Ishikawa (cell line): ENCODE data around the gene PZP.

ENCODE experiments used
- CEBPB ChIP-seq: IDR thresholded peaks from 2 replicates; pipeline ENCODE4 v1.6.1; 2012
- CREB1 ChIP-seq: IDR thresholded peaks from 2 replicates; pipeline ENCODE4 v1.6.1; 2012; ENCODE audit warnings: low read depth
- EGR1 ChIP-seq: IDR thresholded peaks from 2 replicates; pipeline ENCODE4 v1.6.1; 2012
- EP300 ChIP-seq: IDR thresholded peaks from 2 replicates; pipeline ENCODE4 v1.6.1; 2012; ENCODE audit warnings: borderline replicate concordance
- FOXM1 ChIP-seq: IDR thresholded peaks from 2 replicates; pipeline ENCODE4 v1.6.1; 2012; ENCODE audit warnings: low read depth, borderline replicate concordance
- NFIC ChIP-seq: IDR thresholded peaks from 2 replicates; pipeline ENCODE4 v1.6.1; 2012
- RAD21 ChIP-seq: IDR thresholded peaks from 2 replicates; pipeline ENCODE4 v1.6.1; 2012; ENCODE audit warnings: low read depth
- TAF1 ChIP-seq: IDR thresholded peaks from 2 replicates; pipeline ENCODE4 v1.6.1; 2012; ENCODE audit warnings: low read depth, mild to moderate bottlenecking
- TCF12 ChIP-seq: IDR thresholded peaks from 2 replicates; pipeline ENCODE4 v1.6.1; 2012; ENCODE audit warnings: low read depth
- TEAD4 ChIP-seq: IDR thresholded peaks from 2 replicates; pipeline ENCODE4 v1.6.1; 2012
- YY1 ChIP-seq: IDR thresholded peaks from 2 replicates; pipeline ENCODE4 v1.6.1; 2012; ENCODE audit warnings: low read depth
- ZBTB7A ChIP-seq: IDR thresholded peaks from 2 replicates; pipeline ENCODE4 v1.6.1; 2012; ENCODE audit warnings: low read depth
- TF ChIP-seq, protein P1 (sequence below): IDR thresholded peaks from 2 replicates; pipeline ENCODE4 v1.6.1; 2012; ENCODE audit warnings: low read depth, mild to moderate bottlenecking
- TF ChIP-seq, protein P2 (sequence below): IDR thresholded peaks from 2 replicates; pipeline ENCODE4 v1.6.1; 2012
- TF ChIP-seq, protein P3 (sequence below): IDR thresholded peaks from 2 replicates; pipeline ENCODE4 v1.6.1; 2012

PZP gene

DNA sequence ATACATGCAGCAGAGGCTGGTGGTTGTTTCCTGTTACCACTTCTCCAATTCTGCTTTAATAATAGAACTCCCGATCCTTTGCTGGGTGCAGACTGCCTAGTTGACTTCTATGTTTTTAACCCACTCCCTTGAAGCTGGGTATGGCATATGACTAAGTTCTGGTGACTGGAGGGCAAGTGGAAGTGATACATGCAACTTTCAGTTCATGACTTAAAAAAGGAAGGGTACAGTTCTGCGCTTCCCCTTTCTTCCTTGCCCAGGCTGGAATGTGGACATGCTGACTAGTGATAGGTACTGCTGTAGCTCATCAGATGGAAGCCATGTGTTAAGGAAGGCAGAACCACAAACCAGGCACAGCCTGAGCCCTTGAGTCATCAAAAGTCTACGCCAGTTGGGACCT, 90.0 kb downstream of the PZP start:
- TF ChIP-seq EP300 (no peak), TCF12 (no peak), EGR1 (no peak), TEAD4 (no peak), ZBTB7A (no peak)
- TF ChIP-seq, protein P1, sequence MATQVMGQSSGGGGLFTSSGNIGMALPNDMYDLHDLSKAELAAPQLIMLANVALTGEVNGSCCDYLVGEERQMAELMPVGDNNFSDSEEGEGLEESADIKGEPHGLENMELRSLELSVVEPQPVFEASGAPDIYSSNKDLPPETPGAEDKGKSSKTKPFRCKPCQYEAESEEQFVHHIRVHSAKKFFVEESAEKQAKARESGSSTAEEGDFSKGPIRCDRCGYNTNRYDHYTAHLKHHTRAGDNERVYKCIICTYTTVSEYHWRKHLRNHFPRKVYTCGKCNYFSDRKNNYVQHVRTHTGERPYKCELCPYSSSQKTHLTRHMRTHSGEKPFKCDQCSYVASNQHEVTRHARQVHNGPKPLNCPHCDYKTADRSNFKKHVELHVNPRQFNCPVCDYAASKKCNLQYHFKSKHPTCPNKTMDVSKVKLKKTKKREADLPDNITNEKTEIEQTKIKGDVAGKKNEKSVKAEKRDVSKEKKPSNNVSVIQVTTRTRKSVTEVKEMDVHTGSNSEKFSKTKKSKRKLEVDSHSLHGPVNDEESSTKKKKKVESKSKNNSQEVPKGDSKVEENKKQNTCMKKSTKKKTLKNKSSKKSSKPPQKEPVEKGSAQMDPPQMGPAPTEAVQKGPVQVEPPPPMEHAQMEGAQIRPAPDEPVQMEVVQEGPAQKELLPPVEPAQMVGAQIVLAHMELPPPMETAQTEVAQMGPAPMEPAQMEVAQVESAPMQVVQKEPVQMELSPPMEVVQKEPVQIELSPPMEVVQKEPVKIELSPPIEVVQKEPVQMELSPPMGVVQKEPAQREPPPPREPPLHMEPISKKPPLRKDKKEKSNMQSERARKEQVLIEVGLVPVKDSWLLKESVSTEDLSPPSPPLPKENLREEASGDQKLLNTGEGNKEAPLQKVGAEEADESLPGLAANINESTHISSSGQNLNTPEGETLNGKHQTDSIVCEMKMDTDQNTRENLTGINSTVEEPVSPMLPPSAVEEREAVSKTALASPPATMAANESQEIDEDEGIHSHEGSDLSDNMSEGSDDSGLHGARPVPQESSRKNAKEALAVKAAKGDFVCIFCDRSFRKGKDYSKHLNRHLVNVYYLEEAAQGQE = no peak
- TF ChIP-seq, protein P2, sequence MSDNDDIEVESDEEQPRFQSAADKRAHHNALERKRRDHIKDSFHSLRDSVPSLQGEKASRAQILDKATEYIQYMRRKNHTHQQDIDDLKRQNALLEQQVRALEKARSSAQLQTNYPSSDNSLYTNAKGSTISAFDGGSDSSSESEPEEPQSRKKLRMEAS = no peak

DNA sequence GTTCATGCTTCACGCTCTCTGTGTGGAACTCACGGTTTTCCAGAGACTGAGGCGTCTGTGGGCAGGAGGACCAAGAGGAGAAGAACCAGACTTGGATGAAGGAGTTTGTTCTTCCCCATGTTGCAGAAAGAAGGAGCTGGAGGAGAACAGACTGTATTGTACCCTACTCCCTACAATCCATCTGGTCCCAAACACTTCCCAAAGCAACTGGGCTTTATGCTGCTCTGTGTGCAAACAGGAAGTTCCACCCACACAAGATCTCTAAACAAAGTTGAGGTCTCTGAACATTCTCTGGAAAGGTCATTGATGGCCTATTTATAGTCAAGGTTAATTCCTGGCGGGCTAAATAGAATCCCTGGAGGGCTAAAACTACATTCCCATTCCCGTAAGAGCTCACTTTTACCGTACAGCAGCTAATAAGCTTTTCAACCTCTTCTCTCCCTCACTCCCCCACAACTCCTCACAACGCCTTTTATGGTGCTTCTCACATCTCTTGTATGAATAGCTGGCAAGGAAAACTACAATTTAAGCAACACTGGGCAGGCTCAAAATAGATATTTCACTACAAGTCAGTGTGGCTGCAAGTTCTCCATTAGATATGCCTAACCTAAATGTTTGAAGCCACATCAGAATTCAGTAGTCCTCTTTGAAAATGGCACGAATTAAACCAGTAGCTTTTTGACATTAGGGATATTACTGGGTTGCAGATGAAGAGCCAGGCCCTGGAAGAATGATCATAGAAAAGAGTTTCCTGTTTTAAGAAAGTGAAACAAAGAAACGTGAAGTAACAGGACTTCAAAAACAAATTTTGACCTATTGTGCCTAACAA, 92.2 kb downstream of the PZP start, which contains the start of gene A2M:
TSS of gene A2M (minus strand) at position 189 of the 829 bp plus-strand sequence. CDS start at position 119, 70 bp downstream.
- TF ChIP-seq FOXM1 (no peak), RAD21 (no peak), NFIC (no peak), TEAD4 (no peak), YY1 (no peak), ZBTB7A (no peak), EGR1 (no peak), EP300 (no peak), TAF1 (no peak), CREB1 (no peak), CEBPB (no peak), TCF12 (no peak)
- TF ChIP-seq, protein P1 = no peak
- TF ChIP-seq, protein P2 = no peak
- TF ChIP-seq, protein P3, sequence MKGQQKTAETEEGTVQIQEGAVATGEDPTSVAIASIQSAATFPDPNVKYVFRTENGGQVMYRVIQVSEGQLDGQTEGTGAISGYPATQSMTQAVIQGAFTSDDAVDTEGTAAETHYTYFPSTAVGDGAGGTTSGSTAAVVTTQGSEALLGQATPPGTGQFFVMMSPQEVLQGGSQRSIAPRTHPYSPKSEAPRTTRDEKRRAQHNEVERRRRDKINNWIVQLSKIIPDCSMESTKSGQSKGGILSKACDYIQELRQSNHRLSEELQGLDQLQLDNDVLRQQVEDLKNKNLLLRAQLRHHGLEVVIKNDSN = no peak

DNA sequence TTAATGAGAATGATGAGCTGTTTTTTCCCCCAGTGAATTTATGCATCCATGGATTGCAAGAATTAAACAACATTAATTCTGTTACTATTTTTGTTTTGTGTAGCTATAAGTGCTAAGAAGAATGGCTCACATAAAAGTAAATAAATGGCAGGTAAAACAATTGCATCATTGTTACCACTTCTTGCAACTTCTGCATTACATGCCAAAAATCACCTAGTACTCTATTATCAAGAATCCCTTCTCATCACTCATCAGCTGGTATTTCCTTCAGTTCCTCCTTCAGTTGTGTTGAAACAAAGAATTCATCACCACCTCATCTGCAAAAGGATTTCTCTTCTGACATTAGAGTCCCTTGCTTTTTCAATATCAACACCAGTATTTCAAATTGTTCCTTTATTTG, 93.2 kb downstream of the PZP start:
- TF ChIP-seq EGR1 (no peak), EP300 (no peak), RAD21 (no peak), CEBPB (no peak), NFIC (no peak), ZBTB7A (no peak), TAF1 (no peak), TCF12 (no peak), YY1 (no peak), TEAD4 (no peak), FOXM1 (no peak), CREB1 (no peak)
- TF ChIP-seq, protein P2 = no peak
- TF ChIP-seq, protein P3 = no peak
- TF ChIP-seq, protein P1 = no peak

DNA sequence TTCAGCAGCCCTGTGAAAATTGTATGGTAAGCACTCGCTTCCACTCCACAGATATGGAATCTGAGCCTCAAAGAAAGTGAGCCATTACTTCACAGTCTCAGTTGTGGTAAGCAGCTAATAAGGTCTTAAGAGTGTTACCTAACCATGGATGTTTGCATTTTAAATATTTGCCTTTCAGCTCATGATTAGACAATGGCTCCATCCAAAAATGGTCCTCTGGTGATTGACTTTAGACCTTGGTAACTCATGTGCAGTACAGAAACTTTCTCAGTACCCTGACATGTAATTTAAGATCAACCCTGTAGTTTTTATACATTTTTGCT, 94.2 kb downstream of the PZP start:
- TF ChIP-seq CREB1 (no peak), TEAD4 (no peak), NFIC (no peak), YY1 (no peak), CEBPB (no peak)
- TF ChIP-seq, protein P1 = no peak
- TF ChIP-seq, protein P3 = no peak
